DMS53 treated with DMSO at 0.1 percent for 48 hours (cell line): Measurements from ENCODE around the gene CALD1.

Experiments
- DNase-seq: peaks from one replicate; lab custom pipeline; 2025; ENCODE audit not compliant: unreplicated experiment; lab: John Stamatoyannopoulos, UW

Gene CALD1

GRCh38 chr7:134758981-134759380, 20.5 kb upstream of the CALD1 start:
- no peak for DNase-seq

DNA sequence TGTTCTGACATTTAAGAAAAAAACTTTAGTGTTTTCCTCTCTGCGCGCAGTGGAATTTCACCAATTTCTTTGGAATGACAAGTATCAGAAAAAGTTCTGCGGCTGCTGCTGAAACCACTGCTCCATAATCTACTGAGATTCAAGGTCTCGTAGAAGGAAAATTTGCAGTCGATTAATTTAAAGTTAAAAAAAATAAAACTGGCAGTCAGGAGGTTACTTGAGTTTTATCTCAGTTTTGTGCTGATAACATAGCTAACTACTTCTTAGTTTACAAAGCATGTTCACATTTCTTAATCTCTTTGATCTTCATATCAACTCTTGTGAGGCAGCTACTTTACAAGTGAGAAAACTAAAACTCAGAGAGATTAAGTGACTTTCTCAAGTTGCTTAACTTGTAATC, 18.2 kb upstream of the CALD1 start:
- no peak for DNase-seq

DNA sequence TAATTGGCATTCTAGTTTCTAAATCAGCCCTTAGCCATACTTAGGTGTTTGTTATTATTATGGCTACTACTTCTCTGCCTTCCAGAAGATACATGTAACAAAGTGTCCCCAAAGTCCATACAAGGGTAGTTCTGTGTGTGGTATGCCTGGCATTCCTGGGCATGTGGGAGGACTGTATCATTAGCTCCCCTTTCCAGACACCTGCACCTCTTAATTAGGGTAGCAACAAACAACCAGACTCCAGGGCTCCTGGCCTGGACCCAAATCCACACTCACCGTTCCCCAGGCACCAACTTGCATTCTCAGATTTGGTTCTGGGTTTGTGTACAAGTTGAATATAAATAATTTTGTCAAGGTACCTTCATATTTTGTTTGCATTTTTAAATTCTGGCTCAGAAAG, 15.5 kb upstream of the CALD1 start:
- no peak for DNase-seq

DNA sequence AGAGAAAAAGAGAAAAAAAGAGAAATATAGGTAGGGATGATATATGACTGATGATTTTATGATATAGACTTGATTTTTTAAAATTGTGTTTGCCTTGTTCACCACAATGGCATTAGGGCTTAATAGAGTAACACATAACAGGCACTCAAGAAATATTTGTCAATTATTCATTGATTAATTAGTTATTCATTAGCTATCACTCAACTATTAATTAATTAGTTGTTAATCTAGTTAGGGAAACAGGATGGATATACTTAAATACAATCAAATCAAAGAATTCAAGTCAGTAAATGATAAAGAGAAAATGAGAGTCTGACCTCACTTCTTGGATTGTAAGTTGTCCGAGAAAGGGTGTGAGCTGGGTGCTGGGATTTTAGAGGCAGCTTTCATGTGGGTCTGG, 15.1 kb upstream of the CALD1 start:
- DNase-seq: no peak

GRCh38 chr7:134766779-134767519, 12.5 kb upstream of the CALD1 start:
- DNase-seq: no peak

DNA sequence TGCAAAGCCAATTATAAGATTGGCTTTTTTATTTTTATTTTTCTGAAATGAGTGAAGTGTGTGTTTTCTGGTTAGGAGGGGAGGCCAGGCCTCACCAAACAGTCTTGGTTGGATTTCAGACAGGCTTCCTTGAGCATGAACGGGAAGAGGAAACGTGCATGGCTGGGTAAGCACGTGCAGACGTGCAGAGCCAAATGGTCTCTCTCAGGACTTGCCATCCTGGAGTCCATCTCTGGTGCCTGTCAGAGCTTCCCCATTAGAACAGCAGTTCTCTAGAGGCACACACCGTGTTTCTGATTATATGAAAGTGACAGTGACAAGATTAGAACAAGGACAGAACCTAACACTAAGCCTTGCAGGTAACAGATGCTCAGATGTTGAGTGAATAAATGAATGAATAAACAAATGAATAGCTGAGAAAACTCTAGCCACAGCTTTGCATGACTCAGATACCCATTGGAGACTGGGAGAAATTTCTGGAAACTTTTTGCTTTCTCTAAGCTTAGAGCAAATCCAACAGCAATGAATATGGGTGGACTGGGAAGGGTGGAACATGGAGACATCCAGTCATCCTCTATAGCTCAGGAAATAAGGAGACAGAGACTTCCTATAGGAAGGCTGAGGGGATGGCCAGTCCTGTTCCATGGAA, 11.8 kb upstream of the CALD1 start:
- DNase-seq: no peak

- peak; percentile 26 for DNase-seq
These were observed 11.2 kb upstream of the CALD1 start for GRCh38 chr7:134768243-134768642.

DNA sequence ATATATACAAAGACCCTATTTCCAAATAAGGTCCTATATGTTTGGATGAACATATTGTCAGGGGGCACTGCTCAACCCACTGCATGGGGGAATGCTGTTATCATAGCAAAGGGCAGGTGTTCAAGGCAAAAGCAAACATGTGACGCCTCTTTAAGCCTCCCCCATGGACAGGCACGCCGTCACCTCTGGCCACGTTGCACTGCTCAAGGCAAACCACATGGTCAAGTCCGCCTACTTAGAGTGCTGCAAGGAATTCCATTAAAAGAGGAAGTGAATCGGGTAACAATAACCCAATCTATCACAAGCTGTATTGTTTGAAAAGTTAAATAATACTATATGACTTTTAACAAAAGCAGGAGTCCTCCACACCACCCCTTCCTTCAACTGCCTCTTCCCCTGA, 8.8 kb upstream of the CALD1 start:
- DNase-seq: no peak

DNA sequence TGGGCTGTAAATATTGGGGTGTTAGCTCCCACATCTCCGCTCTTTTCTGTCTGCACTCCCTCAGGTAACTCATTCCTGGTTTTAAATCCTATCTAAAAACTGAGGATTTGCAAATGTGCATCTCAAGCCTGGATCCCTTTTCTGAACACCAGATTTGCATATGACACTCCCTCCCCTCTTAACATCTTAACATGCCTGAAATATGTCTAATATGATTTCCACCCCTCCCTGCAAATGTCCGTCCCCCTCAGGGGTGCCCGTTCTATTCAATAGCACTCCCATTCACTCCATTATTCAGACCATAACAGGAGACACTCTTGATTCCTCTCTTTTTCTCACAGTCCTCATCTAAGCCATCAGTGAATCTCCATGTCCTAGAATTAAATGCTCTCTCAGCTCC, 8.3 kb upstream of the CALD1 start:
- DNase-seq: no peak

- peak; percentile 75 for DNase-seq
These were observed 7.5 kb upstream of the CALD1 start for GRCh38 chr7:134771889-134772288.

- no peak for DNase-seq
These were observed 7.0 kb upstream of the CALD1 start for GRCh38 chr7:134772401-134772800.

- no peak for DNase-seq
These were observed 6.3 kb upstream of the CALD1 start for GRCh38 chr7:134773164-134773563.

GRCh38 chr7:134774119-134774518, 5.3 kb upstream of the CALD1 start:
- DNase-seq: no peak

- no peak for DNase-seq
These were observed 2.0 kb upstream of the CALD1 start for GRCh38 chr7:134777470-134777869.

GRCh38 chr7:134777908-134778580, 1.4 kb upstream of the CALD1 start:
- DNase-seq: no peak

- DNase-seq: no peak
These were observed 269 bp downstream of the CALD1 start for GRCh38 chr7:134779741-134780065.

GRCh38 chr7:134780166-134780828, 863 bp downstream of the CALD1 start:
- DNase-seq: no peak

DNA sequence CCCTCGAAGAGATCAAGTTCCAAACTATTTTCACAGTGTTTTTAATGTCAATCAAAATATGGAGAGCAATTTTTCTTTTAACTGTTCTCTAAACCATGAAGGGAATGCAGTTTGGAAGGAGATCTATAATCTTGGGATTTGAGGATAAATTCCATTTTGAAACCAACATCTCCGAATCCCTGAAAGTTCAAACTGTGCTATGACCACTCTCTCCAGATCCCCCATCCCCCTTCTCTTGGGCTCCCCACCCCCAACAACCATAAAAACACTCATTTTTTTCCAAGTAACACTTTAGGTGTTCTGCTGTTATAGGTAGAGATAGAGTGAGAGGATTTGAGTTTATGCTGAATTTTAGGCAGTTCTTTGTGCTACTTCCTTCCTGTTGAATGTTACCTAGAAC, 1.7 kb downstream of the CALD1 start:
- no peak for DNase-seq

GRCh38 chr7:134782121-134782623, 2.7 kb downstream of the CALD1 start:
- no peak for DNase-seq

GRCh38 chr7:134783294-134784069, 4.0 kb downstream of the CALD1 start:
- DNase-seq: no peak
